ENCODE measurements around the gene CPXM2.

- no peak for TF ChIP-seq REST (IDR thresholded peaks at IDR 0.05; ENCODE audit: insufficient read depth in 1 of 2, low read depth in 2 of 2, low read length in 2 of 2)
- no peak for TF ChIP-seq POLR2AphosphoS5 (IDR thresholded peaks at IDR 0.05; ENCODE audit: low read depth, low read length)
- no peak for TF ChIP-seq FOXP2 (optimal IDR thresholded peaks at IDR 0.05; ENCODE audit: borderline replicate concordance, extremely low read depth, extremely low read length, insufficient read depth)
- TF ChIP-seq SIN3A (IDR thresholded peaks at IDR 0.05; ENCODE audit: borderline replicate concordance, insufficient read depth, low read length) = no peak
- no peak for TF ChIP-seq TAF1 (IDR thresholded peaks at IDR 0.05; ENCODE audit: borderline replicate concordance, insufficient read depth, low read length)
Measured at GRCh38 chr10:123869020-123869414, 22.6 kb downstream of the CPXM2 start.
